Fibroblast of skin of left biceps (primary cell): ENCODE results near the gene AQP1.

Experiments
- DNase-seq, 2 experiments: peaks; one replicate each; pipeline ENCODE4 v3.0.0-alpha.2; 2013; ENCODE audit warnings: low read depth in 2 of 2

AQP1 gene

DNA sequence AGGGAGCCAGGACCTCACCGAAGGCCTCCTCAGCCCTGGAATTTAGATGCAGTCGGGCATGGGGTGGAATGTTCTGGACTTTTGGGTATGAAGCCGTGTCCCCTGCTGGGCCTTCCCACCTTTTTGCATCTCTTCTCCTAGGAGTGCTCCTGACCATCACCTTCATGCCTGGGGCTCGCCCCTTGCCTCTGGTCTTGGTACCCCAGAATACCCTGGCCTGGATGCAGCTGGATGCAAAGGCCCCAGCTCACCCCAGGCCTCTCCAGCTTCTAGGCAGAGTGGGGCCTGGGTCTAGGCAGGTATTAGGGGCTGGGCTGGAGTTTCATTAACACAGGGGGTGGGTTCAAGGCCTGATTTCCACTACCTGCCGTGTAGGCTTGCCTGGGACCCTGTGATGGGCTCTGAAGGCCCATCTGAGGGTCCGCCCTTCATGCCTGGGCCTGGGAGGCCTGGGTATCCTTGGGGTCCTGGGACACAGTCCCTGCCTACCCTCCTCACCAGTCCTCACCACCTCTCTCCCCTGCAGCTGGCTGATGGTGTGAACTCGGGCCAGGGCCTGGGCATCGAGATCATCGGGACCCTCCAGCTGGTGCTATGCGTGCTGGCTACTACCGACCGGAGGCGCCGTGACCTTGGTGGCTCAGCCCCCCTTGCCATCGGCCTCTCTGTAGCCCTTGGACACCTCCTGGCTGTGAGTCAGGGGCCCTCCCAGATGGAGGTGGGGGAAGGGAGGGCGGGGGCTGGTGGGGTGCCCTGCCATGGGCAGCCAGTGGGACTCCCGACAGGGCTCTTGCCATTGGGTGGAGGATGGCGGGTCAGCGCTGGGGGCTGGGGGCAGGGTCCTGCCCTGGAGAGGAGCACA lies 10.1 kb downstream of the AQP1 start:
- no peak for DNase-seq

DNA sequence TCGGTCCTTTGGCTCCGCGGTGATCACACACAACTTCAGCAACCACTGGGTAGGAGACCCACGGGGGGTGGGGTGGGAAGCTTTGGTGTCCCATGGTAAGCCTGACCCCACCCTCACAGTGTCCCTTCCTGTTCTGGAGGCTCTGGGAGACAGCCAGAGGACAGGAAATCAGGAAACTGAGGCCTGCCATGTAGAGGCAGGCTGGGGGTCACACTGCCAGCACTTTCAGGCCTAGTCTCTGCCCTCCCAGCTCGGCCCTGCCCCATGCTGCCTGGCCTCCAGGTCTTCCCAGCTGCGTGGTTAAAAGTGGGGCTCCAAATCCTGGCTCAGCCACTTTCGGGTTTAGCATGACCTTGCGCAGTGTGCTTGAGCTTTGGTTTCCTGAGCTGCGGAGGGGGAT lies 10.9 kb downstream of the AQP1 start:
- DNase-seq, result no peak

GRCh38 chr7:30923009-30923773 lies 11.5 kb downstream of the AQP1 start:
- no peak for DNase-seq

GRCh38 chr7:30923774-30924413 lies 12.2 kb downstream of the AQP1 start:
- no peak for DNase-seq

GRCh38 chr7:30924624-30925023 lies 13.0 kb downstream of the AQP1 start:
- no peak for DNase-seq

- no peak for DNase-seq
Measured at GRCh38 chr7:30925117-30925516, 13.5 kb downstream of the AQP1 start.

DNA sequence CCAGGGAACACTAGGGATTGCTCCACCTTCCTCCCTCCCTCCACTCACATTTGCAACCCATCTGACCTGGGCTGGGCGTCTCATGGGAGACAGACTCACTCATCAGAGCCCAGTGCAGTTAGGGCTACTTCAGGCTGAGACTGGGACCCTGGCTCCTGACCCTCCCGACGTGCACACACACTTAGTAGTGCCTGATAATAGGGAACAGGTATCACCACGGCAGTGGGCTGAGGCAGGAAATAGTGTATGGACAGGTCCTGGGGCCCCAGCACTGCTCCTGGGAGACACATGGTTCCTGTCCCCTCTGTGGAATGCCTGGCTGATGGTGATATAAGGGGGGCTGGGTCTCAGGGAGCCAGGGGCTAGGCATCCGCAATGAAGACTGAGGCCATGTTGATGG lies 14.3 kb downstream of the AQP1 start:
- no peak for DNase-seq

DNA sequence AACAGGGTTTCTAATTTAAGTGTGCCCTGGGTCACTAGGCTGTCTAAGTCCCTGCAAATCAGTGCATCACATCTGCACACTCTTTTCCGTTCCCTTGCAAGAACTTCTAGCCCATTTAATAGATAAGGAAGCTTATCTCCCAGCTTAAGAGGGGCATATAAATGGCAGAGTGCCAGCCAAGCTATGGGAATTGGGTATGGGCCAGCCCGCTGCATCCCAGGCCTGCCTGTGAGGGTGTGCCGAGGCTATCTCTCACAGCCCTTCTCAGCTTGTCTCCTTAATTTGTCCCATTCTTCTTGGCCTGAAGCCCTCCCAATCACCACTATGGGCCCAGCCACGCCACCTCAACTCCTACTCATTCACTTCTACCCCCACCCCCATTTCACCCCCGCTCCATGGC lies 14.7 kb downstream of the AQP1 start:
- DNase-seq, result no peak

DNA sequence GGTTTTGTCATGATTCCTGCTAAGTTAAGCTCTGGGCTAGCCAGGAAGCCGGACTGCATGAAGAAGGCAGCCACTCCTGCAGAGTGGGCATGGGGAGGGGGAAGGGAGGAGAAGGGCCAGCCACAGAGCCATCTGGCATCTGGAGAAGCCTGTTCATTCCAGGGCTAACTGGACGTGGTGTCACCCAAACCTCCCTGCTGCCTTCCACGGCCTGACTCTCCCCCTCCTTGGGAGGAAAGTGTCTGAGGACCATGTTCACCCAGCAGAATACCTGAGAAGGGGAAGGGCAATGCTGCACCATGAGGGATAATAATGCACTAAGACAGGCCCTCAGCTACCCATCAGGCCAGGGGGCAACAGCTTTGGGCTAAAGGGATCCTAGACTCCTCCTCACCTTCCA lies 15.4 kb downstream of the AQP1 start:
- DNase-seq, result no peak

DNA sequence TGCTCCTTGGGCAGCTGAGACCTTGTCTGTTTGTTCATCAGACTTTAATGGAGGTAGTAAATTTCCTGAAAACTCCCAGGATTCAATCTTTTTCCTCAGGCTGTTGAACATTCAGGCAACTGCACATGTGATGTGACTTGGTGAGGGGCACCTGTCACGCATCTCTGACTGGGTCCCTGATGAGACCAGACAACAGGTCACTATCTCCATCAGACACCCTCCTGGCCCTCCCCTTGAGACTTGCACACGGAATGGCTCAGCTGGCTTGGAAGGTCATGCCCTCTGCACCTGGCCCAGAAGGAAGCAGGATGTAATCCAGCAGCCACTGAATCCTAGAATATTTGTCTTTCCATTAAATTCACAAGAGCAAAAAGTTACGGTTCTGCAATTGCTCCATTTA lies 15.9 kb downstream of the AQP1 start:
- DNase-seq, result no peak

DNA sequence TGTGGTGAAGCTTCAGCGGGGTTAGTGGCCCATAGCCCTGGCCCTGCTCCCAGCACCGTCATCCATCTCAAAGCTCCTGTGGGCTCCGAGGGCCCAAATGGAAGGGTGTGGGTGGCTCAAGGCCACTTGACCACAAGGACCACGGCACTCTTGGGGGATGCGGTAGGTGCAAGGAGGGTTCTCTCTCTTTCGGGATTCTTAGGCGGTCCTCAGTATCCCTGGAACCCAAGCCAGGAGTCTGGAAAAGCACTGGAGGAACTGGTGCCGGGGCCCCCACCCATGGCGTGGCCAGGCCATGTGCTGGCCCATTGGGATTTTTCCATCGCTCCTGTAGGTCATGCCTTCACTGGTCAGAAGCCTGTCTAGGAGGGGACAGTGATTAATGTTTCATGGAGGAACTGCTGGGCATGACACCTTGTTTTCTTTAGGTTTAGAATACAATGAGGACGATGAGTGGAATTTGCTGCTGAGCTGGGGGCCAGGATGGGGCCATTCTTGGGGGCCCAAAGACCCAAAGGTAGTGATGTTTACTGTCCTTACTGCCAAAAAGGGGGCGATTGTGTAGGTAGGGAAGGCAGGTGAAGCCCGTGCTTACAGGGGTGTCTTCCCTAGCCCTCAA lies 16.7 kb downstream of the AQP1 start:
- DNase-seq, result no peak

DNA sequence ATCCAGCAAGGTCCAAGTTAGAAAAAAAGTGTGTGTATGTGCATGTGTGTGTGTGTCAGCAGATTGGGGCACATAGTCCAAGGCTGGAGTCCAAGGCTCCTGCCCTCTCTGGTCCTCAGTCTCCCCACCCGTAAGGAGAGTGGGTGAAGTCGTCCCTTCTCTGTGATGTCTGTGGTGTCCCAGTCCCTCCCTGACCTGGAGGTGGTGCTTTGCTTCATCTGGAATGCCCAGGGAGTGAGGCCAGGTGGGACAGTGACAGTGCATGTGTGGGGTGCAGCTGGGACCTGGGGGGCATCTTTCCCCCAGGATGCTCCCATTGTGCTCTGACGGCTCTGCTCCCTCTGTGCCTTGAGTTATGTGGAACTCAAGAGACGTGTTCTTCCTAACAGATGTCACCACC lies 18.0 kb downstream of the AQP1 start:
- no peak for DNase-seq

DNA sequence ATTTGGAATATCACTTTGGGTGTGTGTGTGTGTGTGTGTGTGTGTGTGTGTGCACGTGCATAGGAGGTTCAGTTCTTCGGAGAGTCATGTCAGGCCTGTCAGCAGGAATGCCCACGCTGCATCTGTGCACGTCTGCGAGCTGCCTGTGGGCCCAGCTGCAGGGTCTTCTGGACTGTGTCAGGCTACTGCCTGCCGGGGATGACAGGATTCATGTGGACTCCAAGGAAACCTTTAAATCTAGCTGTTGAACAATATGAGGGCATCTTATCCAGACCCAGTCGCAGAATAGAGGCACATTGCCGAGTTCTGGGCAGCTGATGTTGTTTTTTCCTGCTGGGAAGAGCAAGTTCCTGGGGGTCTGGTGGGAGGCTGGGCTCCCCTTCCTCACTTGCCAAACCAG lies 19.0 kb downstream of the AQP1 start:
- no peak for DNase-seq

DNA sequence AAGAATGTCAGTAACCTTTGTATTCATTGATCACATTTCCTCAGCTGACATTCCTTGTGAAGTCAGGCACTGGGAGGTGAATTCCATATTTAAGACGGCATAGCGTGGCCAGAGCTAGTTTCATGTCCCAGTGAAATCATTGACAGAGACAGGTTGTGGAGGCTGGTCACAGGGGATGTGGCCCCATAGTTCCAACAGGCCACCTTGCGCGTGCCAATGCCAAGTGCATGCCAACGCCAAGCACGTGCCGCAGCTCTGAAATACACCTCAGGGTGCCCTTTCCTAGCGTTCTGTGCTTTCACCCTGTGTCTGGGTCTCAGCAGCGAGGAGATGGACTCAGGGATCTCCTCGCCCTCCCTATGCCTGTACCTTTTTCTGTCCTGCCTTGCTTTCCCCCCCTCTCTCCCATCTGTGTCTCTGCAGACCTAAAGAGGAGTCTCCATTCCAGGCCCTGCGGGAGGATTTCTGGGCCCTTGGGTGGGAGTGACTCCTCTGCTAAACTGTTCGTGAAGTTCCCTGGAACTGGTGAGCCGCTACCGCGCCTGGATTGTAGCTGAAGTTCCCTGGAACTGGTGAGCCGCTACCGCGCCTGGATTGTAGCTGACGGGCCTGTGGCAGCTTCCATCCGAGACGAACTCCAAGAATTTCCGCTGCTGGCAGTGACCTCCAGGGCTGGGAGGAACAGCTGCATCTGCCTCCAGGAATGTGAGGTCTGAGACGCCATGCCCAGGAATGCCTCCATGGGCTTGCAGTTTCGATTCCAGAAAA lies 19.7 kb downstream of the AQP1 start:
- DNase-seq, result peak in 1 of 2 experiments; percentile 17

DNA sequence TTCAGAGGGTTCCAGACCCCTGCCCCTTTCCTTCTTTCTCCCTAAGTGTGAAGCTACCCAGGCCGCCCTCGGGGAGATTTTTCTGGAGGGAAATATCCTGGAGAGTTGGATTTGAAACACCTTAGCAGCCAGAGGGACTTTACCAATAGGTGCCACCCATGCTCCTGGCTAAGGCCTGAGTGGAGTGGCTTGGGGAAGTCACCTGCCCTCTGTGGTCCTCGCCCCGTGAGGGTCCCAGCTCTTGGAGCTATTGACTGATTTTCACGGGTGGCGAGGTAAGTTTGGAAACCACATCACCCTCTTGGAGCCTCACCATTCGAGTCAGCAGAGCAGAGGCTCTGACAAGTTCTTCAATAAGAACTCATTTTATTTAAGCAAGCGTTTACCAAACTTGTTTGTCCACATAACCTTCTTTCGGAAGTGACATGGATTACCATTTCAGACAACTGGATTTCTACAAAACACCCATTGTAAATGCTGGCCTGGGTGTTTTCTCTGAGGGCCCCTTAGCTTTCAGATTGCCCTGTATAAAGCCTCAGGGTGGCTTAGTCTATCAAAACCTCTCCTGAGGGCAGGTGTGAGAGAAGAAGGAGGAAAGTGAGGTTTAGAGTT lies 20.4 kb downstream of the AQP1 start:
- DNase-seq, result no peak

DNA sequence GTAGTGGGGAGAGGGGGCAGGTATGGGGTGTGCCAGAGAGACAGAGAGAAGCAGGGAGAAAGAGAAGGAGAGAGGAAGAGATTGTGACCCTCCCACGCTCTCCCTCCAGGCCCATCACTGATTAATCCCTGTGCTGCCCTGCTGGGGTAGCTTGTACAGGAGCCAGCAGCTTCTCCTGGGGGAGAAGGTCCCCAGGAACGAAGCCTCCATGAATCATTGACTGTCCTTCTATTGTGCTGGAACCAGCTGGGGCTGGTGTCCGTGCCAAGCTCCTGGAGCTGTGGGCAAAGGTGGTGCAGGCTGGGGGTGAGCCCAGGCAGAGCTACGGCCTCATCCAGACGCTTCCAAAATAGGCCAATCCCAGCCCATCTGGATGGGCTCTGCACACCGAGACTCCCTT lies 20.9 kb downstream of the AQP1 start:
- no peak for DNase-seq

DNA sequence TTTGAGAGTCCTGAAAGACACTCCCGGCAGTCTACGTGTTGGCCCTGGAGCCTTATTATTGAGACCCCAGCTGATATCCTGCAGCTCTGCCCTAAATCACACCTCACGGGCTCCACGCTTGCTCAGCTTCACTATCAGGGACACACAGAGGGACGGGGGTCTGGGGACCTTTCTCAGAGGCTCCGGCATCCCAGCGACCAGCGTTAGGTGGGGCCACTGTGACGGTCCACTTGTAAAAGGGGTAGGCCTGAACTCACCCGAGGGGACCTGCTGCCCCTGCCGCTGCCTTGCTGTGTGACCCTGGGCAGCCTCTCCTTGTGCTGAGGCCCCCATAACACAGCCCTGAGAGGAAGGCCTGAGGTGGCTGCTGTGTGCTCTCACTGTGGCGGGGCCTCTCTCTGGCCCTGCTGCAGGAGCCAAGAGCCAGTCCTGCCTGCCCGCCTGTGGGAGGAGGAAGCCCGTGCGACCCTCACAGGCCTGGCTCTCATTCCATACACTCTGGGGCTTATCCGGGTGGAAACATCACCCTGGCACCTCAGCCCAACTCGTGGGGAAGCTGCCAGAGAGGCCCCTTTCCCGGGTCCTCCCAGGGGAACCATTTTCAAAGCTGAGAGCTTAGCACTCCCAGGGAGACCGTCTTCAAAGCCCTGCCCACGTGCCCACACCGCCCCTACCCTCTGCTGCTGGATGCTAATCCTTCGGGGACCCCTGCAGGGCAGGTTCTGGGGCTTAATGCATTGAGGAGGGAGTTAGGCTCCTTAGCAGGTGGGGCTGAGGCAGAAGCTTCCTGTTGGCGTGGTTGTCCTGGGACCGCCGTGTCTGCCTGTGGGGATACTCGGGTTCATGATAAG lies 21.7 kb downstream of the AQP1 start:
- DNase-seq, result no peak

GRCh38 chr7:30934225-30934624 lies 22.6 kb downstream of the AQP1 start:
- DNase-seq, result no peak

DNA sequence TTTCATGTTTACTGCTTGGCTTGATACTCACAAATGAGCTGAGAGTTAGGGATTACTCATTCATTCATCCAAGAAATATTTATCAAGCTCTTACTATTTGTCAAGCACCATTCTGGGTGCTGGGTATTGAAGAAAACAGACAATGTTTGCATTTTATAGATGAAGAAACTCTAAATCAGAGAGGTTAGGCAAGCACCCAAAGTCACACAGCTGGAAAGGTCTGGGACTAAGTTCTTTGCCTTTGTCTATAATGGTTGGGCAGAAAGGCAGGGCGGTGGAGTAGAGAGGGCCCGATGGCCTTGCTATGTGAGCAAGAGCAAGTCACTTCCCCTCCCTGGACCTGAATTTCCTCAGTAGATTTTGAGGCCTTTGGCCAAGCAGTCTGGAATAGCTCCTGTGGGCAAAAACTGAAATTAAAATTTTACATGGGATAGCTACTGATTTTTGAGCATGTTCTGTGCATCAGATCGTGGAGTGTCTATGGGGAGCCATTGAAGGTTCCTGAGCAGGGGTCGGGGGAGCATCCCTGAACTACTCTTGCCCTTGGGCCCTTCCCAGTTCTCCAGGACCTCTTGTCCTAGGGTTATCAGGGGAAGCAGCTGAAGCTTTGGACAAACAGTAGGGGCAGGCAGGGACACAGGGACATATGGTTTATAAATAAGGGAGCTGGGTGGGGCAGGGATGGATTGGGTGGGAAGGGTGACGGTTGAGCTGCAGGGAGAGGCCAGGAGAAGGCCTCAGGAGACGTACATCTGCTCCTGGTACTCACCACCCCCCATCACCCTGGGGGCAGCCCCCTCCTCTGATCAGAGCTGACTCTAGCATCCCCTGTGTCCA lies 23.3 kb downstream of the AQP1 start:
- no peak for DNase-seq
